AML-193 (cell line): ENCODE results near the gene SORBS1.

Experiments
- DNase-seq, 2 experiments: peaks; one replicate each; lab custom pipeline; 2025; lab: John Stamatoyannopoulos, UW

The SORBS1 gene

DNA sequence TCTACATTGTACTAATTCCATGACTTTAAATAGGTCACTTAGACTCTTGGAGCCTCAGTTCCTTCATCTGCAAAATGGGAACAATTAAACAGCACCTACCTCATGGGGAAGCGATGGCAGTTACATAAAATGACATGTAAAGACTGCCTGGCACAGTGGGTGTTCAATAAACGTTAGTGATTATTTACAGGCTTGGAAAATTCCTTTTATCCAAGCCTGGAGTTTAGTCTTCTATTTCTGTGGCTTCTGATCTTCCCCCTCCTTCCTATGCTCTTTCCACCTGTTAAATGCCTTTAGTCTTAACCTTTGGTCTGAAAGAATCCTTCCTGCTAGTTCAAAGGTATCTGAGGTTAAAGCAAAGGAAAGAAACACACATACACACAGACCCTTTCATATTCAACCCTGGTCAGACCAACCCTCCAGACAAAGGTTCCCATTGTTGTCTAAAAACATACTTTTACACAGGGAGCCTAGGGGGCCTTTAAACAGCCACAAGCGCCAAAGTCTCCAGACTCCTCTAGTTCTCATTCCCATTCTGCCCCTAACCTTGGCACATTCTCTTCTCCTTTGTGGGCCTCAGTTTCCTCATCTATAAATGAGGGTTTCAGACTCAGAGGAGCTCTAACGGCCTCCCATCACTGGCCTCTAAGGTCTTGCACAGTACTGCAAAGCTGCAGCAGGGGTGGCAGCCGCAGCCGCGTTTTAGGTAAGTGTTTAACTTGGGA is 21.4 kb downstream of the SORBS1 start:
- DNase-seq, result no peak

DNA sequence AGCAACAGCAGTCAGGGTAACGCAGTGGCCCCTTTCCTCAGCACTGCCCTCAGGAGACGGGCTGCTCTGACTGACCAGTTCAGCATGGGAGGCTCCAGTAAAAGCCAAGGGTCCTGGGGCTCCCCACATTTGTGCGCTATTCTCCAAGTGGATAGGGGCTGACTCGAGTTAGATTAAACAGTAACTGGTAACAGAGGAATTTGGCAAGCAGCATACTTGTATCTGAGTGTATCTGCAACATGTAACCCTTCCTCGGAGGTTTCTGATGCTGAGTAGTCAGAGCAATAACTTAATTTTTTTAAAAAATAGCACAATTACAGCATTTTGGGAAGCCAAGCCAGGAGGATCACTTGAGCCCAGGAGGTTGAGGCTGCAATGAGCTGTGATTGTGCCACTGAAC is 22.8 kb downstream of the SORBS1 start:
- no peak for DNase-seq

DNA sequence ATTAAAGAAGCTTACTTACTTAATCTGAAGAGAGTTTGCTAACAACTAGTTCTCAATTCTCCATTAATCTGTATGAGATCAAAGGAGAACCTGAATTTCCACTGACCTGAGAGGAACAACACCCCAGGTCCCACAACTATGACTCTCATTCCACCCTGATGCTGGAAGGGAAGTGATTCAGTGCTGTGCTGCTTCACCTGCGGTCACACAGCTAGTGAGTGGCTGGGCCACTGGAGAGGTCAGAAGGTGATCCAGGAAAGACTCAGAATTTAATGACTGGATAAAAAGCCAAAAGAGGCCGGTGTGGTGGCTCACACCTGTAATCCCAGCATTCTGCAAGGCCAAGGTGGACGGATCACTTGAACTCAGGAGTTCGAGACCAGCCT is 23.6 kb downstream of the SORBS1 start:
- DNase-seq, result no peak

DNA sequence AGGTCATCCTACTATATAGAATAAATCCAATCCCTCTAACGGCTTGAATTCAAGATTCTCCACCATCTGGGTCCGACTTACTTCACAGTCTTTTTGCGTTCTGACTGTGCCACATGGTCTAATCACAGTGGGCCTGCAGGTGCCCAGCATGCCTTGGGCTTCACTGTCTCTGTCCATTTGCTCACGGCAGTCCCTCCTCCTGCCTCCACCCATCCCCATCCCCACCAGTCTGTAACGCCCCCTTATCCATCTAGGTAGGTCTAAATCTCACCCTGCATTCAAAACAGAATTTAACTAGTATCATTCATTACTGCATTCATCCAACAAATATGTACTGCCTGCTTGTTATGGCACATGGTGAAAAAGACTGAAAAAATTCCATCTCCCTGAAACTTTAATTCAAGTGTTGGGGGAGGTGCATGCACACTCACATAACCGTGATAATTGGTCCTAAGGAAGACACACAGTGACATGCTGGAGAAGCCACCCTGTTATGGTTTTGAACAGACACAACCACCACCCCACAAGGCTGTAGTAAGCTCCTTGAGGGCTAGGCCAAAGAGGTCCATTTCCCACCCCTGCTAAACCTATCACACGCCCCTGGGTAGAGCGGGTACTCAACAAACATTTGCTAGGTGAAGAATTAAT is 24.2 kb downstream of the SORBS1 start:
- DNase-seq, result no peak

DNA sequence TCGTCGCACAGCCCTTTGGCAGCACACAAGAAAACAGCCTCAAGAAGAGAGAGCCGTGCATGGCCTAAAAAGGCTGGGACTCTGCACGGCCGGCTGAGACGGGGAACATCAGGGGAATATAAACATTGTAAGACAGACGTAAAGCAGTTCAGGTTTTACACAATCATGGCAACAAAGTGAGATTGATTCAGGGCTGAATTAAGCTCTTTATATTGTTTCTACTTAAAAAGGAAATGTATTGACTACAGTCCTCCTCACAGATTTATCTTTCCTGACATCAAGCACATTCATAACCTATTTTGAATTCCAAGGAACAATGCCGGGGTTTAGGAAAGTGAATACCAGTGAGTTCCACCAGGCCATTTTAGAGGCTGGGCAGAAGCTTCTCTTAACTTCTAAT is 25.2 kb downstream of the SORBS1 start:
- no peak for DNase-seq

DNA sequence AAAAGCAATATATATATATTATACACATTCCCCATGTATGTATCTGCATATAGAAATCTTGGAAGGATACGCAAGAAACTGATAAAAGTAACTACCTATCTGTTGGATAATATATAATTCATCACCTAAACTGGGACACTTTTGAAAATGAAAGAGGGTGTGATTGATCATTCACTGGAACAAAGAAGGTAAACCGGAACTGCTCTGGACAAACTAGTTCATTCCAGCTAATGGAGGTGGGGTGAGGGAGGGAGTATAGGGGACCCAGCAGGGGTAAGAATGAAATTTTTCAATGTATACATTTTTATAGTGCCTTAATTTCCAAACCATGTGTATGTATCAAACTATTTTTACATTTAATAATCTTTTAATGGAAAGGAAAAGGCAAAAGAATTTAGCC is 25.6 kb downstream of the SORBS1 start:
- DNase-seq, result no peak

DNA sequence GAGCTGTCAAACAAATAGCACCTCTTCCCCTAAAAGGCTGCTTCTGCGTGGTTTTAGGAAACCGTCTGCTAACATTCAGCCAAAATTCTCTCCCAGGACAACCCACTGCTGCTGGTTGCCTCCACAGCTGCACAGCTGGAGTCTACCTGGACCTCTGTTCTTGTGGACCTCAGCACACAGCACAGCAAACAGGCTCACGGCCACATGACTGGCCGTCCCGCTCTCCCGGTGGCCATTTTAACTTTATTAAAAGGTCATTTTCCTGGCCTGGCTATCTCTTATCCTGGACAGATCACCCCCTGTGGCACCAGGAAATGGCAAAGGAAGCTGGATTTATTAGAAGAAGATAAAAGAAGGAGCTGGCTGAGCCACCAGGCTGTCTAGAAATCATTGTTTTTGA is 27.6 kb downstream of the SORBS1 start:
- DNase-seq, result no peak

DNA sequence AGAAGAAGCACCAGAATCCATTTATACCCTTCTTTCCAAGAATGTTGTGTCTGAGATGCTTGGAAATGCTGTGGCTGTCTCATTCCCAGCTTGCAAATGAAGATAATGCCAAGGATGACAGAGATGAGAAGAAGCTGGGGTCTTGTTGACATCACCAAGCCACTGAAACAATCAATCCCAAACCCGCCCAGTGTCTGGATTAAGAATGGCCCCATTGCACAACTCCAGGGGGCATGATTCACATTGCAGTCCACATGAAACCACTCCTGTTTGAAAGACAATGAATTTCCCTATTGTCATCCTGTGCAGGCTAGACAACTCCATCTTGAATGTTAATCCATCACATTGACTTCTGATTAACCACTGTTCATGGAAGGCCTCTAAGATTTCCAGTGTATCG is 28.6 kb downstream of the SORBS1 start:
- DNase-seq, result no peak

DNA sequence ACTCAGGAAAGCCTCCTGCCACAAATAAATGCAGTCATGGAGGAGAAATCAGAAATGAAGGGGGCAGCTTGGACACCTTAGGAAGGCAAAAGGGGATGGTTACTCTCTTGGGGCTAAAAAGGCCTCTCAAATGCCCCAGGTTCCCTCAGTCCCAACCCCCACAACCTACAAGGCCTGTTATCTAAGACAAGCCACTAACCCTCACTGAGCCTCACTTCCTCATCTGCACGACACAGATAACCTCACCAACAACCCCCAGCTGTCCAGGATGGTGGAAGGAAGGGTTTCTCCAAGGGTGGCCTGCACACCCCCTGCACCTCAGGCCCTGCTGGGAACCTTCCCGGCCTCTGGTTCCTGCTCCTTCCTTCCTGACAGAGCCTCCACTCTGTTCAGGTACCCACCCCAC is 29.2 kb downstream of the SORBS1 start:
- DNase-seq, result no peak

DNA sequence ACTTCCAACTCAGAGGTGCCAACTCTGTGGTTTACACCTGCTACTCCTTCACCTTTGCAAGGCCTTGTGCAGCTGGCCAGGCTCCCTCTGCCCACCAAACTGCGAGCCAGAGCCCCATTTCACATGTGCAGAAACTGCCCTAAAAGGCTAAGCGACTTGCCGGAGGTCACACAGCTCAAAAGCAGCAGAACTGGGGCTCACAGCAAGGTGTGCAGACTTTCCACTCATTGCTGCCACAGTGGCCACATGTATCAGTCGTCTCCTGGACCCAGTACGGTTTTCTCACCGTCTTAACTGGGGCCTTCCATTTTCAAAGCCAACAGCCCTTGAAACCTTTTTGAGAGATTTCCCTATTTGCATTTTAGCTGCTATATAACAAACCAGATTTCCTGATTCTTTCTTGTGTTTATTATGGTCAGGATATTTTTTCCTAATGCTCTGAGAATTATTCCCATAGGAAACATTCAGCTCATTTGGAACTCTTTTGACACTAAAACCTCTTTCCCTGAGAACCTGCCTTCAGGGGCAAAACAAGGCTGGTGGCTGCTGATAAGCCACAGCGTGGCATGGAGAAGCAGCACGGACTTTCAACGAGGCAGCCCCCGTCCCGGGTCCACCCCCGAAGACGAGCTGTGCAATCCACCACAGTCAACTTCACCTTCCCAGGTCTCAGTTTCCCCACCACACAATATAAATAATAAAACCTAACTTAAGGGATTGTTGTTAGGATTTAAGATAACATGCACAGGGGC is 29.9 kb downstream of the SORBS1 start:
- DNase-seq, result no peak

DNA sequence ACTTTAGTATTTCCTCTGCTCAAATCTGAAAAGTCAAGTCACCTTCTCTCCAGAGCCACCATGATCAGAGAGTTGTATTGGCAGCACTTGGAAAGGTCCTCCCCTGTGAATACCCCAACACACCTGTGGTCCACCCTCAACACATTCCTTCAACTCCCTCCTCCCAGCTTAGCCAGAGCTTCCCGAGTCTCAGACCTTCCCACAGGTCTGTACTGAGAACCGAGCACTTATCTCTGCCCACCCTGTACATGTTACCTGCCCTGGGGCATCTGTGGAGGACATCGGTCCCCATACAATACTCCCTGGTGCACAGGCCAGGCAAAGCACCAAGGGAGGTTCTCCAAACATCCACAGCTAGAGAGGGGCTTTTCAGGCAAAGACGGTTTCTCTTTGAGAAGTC is 30.6 kb downstream of the SORBS1 start:
- DNase-seq, result no peak

DNA sequence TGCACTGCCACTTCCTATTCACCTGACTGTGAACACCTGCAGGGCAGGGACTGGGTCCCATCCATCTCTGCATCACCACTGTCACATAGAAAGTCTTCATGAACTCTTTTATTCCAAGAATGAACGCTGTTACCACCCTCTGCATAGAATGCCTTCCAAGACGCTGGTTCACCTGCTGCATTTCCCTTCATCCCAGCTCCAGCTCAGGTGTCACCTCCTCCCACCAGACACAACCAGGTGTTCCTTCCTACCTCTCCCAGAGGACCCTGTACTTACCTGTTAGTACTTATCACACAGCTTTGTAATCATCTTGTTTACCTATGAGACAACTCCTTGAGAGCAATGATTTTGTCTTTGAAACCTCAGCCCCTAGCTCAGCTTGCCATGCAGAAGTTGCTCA is 31.1 kb downstream of the SORBS1 start:
- no peak for DNase-seq

DNA sequence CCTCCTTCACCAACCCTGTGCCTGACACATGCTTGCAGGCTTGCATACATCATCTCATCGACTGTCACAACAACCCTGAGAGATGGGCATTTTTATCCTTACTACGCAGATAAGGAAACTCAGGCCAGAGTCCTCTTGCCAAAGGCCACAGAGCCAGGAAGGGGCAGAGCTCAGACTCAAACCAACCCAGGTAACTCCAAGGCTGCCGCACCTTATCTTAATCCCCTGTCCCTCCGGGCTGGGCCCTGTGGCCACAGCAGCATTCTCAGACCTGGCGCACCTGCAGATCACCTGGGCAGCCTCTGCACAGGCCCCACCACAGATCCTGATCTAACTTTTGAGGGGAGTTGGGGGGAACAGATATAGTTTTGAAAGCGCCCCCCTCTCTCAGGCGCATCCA is 35.1 kb downstream of the SORBS1 start:
- DNase-seq, result no peak

DNA sequence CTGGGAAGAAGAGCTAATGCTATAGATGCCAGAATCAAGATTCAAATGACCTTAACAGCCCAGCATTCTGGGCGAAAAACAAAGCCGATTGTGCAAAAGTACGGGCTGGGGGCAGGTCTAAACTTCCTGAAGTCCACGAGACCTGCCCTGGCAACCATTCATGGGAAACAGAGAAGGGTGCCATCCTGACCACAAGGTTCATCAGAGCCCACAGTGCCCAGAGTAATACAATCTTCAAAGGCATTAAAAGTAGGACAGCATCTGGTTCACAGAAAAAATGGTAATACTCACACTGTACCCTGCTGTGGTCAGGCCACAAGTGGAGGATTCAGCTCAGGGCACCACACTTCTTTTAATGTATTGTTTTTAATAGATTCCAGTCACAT is 36.1 kb downstream of the SORBS1 start:
- no peak for DNase-seq

DNA sequence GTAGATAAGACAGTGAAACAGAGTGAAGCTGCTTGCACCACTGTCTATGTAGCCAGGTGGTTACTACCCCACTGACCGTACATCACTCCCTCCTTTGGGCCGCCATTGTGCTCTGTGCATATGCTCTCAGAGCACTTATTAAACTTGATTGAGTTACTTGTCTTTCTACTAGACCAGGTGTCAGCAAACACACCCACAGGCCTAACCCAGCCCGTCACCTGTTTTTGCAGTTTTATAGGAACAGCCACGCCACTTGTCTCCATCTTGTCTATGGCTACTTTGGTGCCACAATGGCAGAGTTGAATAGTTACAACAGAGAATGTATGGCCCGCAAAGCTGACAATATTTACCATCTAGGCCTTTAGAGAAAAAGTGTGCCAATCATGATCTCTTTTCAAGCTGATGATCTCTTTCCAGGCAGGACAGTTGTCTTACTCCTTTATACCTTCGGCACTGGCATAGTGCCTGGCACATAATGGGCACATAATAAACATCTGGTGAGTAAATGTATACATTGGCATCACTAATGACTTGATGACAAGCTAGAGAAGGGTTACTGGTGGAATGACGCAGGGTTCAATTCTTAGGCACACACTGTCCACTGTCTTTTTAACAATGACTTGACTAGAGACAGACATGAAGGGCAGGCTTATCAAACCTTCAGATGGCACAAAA is 36.7 kb downstream of the SORBS1 start:
- DNase-seq, result no peak

DNA sequence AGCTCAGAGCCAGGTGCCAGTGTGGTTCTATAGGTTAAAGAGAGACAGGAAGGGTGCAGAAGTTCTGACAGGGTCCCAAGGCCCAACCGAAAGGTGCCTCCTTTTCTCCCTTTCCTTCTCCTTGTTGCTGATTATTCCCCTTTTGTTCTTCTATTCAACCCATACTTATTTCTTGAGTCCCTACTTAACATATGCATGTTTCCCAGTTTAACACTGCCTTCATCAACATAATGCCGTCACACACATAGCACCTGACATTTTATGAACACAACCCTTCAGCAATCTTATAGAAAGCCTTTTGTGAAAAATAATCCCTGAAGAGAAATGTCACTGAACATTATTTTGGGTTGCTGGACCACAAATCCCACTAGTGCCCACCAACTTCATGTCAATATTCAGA is 39.1 kb downstream of the SORBS1 start:
- no peak for DNase-seq

DNA sequence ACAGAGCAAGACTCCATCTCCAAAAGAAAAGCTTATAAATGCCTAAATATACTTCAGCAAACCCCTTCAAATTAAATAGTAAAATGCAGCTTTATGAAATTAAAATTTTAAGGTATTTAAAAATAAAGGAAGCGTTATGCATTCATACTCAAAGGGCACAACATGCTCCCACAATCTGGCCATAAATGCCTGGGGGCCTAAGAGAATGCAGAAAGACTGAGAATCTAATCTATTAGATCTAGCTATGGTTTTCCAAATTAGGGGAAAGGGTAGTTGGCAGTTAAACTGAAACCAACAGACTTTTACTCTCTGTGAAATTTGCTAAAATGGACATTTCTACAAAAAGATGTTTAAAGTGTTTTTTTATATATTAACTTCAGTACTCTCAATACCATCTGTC is 40.6 kb downstream of the SORBS1 start:
- DNase-seq, result no peak

DNA sequence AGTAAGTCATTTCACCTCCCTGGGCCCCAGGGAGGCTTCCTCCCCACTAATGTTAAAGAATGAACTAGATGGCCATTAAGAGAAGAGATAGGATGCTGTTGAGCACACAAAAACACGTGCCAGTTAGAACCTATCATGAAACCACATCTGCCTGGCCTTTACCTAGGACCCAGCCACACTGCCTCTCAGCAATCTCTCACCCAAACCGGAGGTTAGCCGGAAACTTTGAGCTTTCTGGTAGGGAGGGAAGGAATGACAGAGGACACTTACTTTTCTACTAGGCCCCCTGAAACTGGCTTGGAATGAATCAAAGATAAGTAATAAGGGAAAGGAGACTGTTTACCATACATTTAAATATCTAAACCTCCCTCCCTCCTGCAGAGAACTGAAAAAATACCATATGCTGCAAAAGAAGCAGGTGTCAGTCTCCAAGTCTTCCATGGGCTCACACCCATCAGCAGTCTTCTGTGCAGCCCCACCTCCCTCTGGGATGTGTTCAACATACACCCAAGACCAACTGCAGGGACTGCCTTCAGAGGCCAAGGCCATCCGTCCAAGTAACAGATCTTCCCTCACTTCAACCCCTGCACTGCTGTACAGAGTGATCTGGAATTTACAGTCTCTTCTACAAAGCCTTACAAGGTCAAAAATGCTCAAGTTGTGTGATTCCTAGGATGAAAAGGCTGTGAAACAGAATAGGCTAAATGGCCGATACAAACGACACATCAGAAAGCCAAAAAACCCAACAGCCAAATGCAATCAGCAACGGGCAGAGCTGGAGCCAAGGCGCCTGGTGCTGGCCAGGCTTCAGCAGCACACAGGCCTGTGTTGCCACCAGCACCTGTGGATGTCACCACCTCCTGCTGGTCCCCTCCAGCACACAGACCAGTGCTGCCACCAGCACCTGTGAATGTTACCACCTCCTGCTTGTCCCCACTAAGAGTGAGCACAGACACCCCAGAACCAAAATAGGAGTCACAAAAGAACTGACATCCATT is 42.4 kb downstream of the SORBS1 start:
- DNase-seq, result no peak

DNA sequence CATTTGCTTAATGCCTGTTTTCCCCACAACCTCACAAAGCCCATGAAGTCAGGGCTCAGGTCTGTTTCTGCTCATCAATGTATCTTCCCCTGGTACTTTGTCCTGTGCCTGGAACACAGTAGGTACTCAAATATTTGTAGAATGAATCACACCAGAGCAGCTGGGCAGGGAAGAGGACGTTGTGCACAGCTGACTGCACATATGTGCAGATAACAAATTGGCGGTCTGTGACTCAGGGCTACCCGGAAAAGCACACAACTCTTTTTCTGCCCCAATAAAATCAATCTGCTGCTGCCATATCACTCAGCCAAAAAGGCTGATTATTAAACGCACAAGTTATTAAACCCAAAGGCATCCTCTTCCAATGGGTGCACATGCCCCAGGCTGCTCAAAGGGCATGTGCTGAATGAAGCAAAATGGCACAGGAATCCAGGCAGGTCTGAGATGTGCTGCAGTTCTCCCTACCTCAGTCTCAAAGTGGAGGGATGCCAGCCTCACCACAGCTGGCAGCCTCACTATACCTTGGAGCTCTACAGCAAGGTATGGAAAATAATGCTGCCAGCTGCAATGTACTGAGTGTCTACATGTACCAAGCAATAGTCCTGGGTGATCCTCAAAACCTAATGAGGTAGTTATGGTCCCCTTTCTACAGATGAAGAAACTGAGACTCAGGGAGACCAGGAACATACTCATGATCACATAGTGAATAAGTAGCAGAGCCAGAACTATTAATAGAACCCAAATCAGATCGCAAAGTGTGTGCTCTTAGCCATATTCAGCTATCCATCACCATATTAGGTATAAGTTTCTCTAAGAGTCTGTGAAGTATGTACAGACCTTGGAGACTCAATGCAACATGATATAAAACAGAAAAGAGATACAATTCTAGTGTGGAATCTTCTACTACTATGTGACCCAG is 43.4 kb downstream of the SORBS1 start:
- no peak for DNase-seq

DNA sequence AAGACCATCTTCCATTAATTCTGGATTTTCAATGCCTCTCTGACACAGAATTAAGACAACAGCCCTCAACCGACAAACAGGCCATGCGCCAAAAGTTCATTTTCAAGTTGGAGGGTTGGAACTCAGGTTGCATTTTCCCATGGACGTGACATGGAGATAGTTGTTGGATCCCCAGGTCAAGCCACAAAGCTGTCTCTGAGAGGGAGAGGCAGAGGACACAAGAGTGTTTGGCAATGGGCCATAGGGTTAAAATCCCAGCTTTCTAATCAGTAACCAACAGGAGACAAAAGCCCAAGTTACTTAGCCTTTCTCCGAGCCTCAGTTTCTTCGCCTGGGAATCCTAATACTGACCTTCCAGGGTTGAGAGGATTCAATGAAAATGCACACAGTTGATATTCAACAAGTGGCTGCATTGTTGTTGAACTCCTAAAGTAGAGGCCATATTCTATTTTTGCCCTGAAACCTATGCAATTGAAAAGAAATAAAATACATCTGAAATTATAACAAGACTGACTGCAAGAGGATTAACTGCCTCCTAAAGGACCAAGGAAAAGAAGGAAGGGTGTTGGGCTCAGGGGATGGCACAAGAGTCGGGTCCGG is 44.3 kb downstream of the SORBS1 start:
- no peak for DNase-seq
